H9 (cell line): Measurements from ENCODE around the gene PIK3C2A. TPM values are rescaled to one million over a fixed set of nuclear protein-coding genes. Genes with fewer than 3 reads are reported as not detected.

Source experiments
- DNase-seq: peaks from one replicate; pipeline ENCODE4 v3.0.0-alpha.2; 2017
- H2AFZ ChIP-seq: one replicate; pipeline ENCODE4 v1.6.1; 2013; ENCODE audit warnings: mild to moderate bottlenecking, low read length, control low read depth, moderate library complexity
- H2AK5ac ChIP-seq: 2 replicates; pipeline ENCODE4 v1.6.1; 2013; ENCODE audit warnings: low read length, control low read depth, mixed read lengths; ENCODE audit not compliant: insufficient read length
- H2BK120ac ChIP-seq: one replicate; pipeline ENCODE4 v1.6.1; 2013; ENCODE audit warnings: low read depth, mild to moderate bottlenecking, low read length, control low read depth, inconsistent platforms; ENCODE audit not compliant: poor library complexity, severe bottlenecking
- H2BK12ac ChIP-seq: 2 replicates; pipeline ENCODE4 v1.6.1; 2013; ENCODE audit warnings: low read length, control low read depth, mixed read lengths, low read depth; ENCODE audit not compliant: insufficient read length
- H2BK15ac ChIP-seq: 2 replicates; pipeline ENCODE4 v1.6.1; 2013; ENCODE audit warnings: low read depth, low read length, control low read depth
- H2BK20ac ChIP-seq: one replicate; pipeline ENCODE4 v1.6.1; 2013; ENCODE audit warnings: low read depth, mild to moderate bottlenecking, low read length, control low read depth, inconsistent platforms; ENCODE audit not compliant: poor library complexity, severe bottlenecking
- H2BK5ac ChIP-seq: 2 replicates; pipeline ENCODE4 v1.6.1; 2013; ENCODE audit warnings: low read length, control low read depth, mixed read lengths; ENCODE audit not compliant: insufficient read length
- H3K14ac ChIP-seq: 2 replicates; pipeline ENCODE4 v1.6.1; 2013; ENCODE audit warnings: low read length, control low read depth; ENCODE audit not compliant: insufficient read depth
- H3K18ac ChIP-seq: 2 replicates; pipeline ENCODE4 v1.6.1; 2013; ENCODE audit warnings: low read depth, mild to moderate bottlenecking, mixed read lengths, low read length, control low read depth; ENCODE audit not compliant: insufficient read length
- H3K23ac ChIP-seq: 2 replicates; pipeline ENCODE4 v1.6.1; 2013; ENCODE audit warnings: low read length, control low read depth, mixed read lengths, low read depth; ENCODE audit not compliant: insufficient read length
- H3K23me2 ChIP-seq: 2 replicates; pipeline ENCODE4 v1.6.1; 2013; ENCODE audit warnings: low read depth, mild to moderate bottlenecking, mixed read lengths, low read length, control low read depth; ENCODE audit not compliant: insufficient read length, poor library complexity, severe bottlenecking
- H3K27ac ChIP-seq: 2 replicates; pipeline ENCODE4 v1.5.1; 2013; ENCODE audit warnings: low read length, control low read depth, mixed read lengths, low read depth; ENCODE audit not compliant: insufficient read length
- H3K27me3 ChIP-seq: 2 replicates; pipeline ENCODE4 v1.6.1; 2013; ENCODE audit warnings: low read length, control low read depth, inconsistent platforms; ENCODE audit not compliant: insufficient read depth
- H3K4ac ChIP-seq: 2 replicates; pipeline ENCODE4 v1.6.1; 2013; ENCODE audit warnings: low read depth, mild to moderate bottlenecking, control low read depth, inconsistent platforms, low read length, moderate library complexity
- H3K4me1 ChIP-seq: 2 replicates; pipeline ENCODE4 v1.6.1; 2013; ENCODE audit warnings: low read length, control low read depth, inconsistent platforms; ENCODE audit not compliant: insufficient read depth
- H3K4me2 ChIP-seq: 2 replicates; pipeline ENCODE4 v1.6.1; 2013; ENCODE audit warnings: low read length, control low read depth, mixed read lengths; ENCODE audit not compliant: insufficient read length, insufficient read depth
- H3K56ac ChIP-seq: 2 replicates; pipeline ENCODE4 v1.6.1; 2013; ENCODE audit warnings: low read depth, mild to moderate bottlenecking, mixed read lengths, low read length, control low read depth; ENCODE audit not compliant: insufficient read length
- H3K79me1 ChIP-seq: 2 replicates; pipeline ENCODE4 v1.6.1; 2013; ENCODE audit warnings: low read depth, mild to moderate bottlenecking, moderate library complexity, low read length, control low read depth, inconsistent platforms; ENCODE audit not compliant: insufficient read depth, poor library complexity, severe bottlenecking
- H3K79me2 ChIP-seq: 2 replicates; pipeline ENCODE4 v1.6.1; 2013; ENCODE audit warnings: low read length, control low read depth, inconsistent platforms; ENCODE audit not compliant: insufficient read depth
- H3K9ac ChIP-seq: 2 replicates; pipeline ENCODE4 v1.6.1; 2013; ENCODE audit warnings: low read length, control low read depth, mixed read lengths; ENCODE audit not compliant: insufficient read length; ENCODE audit errors: extremely low read depth
- H3K9me3 ChIP-seq: one replicate; pipeline ENCODE4 v1.6.1; 2013; ENCODE audit warnings: low read depth, low read length, inconsistent platforms; ENCODE audit not compliant: control insufficient read depth
- H3T11ph ChIP-seq: one replicate; pipeline ENCODE4 v1.6.1; 2013; ENCODE audit warnings: mild to moderate bottlenecking, low read length, control low read depth, inconsistent platforms
- H4K20me1 ChIP-seq: one replicate; pipeline ENCODE4 v1.6.1; 2013; ENCODE audit not compliant: control insufficient read depth, insufficient read length, insufficient read depth
- H4K5ac ChIP-seq: 2 replicates; pipeline ENCODE4 v1.6.1; 2013; ENCODE audit warnings: low read depth, mild to moderate bottlenecking, mixed read lengths, low read length, control low read depth; ENCODE audit not compliant: insufficient read length
- H4K8ac ChIP-seq: replicated peaks from 2 replicates; pipeline ENCODE4 v1.6.1; 2013; ENCODE audit warnings: low read length, control low read depth, mixed read lengths, low read depth; ENCODE audit not compliant: insufficient read length
- H4K91ac ChIP-seq: 2 replicates; pipeline ENCODE4 v1.6.1; 2013; ENCODE audit warnings: low read depth, mild to moderate bottlenecking, moderate library complexity, mixed read lengths, low read length, control low read depth; ENCODE audit not compliant: insufficient read length
- H3K27ac Mint-ChIP-seq, 3 experiments: 2 replicates in 2 of 3; 3 replicates in 1 of 3; pipeline ENCODE4 v1.8.0; 2020 to 2021; ENCODE audit warnings: mixed read lengths in 3 of 3, mild to moderate bottlenecking in 1 of 3, moderate library complexity in 1 of 3
- H3K27me3 Mint-ChIP-seq: 2 replicates; pipeline ENCODE4 v1.8.0; 2021; ENCODE audit warnings: low read depth, mild to moderate bottlenecking, moderate library complexity, mixed read lengths
- H3K36me3 Mint-ChIP-seq, 3 experiments: 2 replicates in 2 of 3; 3 replicates in 1 of 3; pipeline ENCODE4 v1.8.0; 2020 to 2021; ENCODE audit warnings: low read depth in 3 of 3, mixed read lengths in 3 of 3; ENCODE audit not compliant: insufficient read depth in 1 of 3
- H3K4me1 Mint-ChIP-seq, 2 experiments: 2 replicates each; pipeline ENCODE4 v1.8.0; 2020; ENCODE audit warnings: mixed read lengths in 2 of 2
- H3K4me3 Mint-ChIP-seq, 2 experiments: 2 replicates in 1 of 2; 3 replicates in 1 of 2; pipeline ENCODE4 v1.8.0; 2020 to 2021; ENCODE audit warnings: mild to moderate bottlenecking in 2 of 2, mixed read lengths in 2 of 2, moderate library complexity in 1 of 2
- H3K9me3 Mint-ChIP-seq, 2 experiments: 2 replicates in 1 of 2; 3 replicates in 1 of 2; pipeline ENCODE4 v1.8.0; 2020; ENCODE audit warnings: mild to moderate bottlenecking in 2 of 2, mixed read lengths in 2 of 2, moderate library complexity in 1 of 2
- WGBS: extraction: QIAGEN DNeasy Blood & Tissue Kit; methylation state at CpG from one replicate; pipeline ENCODE4 v1.1.7; 2013; ENCODE audit warnings: missing lambda C conversion rate, low lambda C conversion rate, mixed read lengths; ENCODE audit not compliant: insufficient read length; ENCODE audit errors: extremely low coverage; 5-methylcytosine and 5-hydroxymethylcytosine counted together
- total RNA-seq: library from RNA; stranded (reverse); gene quantifications from 2 replicates; pipeline ENCODE4 v1.2.1, GENCODE V29; 2021
- TF ChIP-seq, protein P1 (sequence below): fragments of 200-600 bp; sonication (generic); conservative IDR thresholded peaks from 3 replicates; pipeline ENCODE4 v1.8.0; 2021; ENCODE audit warnings: antibody characterized with exemption, mild to moderate bottlenecking

PIK3C2A gene
- total RNA-seq, 1 experiment from 2014 or later, result 82.6 TPM

DNA sequence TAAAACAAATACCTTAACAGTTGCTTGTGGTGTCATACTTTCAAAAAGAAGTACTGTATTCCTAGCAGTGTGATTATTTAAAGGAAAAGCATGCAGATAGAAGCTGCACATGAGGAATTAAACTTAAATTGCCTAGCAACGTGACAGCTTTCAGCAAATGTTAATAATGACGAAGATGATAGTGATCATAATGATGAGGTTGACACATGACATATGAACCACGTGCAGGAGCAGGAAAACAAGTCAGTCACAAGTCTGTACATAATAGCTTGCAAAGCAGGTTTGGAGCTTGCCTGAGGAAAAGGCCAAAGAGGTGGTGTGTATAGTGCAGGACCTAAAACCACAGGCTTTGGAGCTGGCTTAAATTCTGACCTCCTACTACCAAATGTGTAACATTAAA lies 30.6 kb upstream of the PIK3C2A start:
- Histone ChIP-seq H2BK20ac (no peak overlapping the region), H2AFZ (no peak overlapping the region), H3T11ph (no peak overlapping the region), H3K27me3 (no peaks in the 10 kb centered on the region), H2BK5ac (no peak overlapping the region), H3K79me1 (no peaks in the 10 kb centered on the region), H3K23me2 (no peaks in the 10 kb centered on the region), H4K8ac (no peak overlapping the region), H3K14ac (no peak overlapping the region), H3K4me1 (no peaks in the 10 kb centered on the region), H2BK15ac (no peak overlapping the region), H3K23ac (peak overlapping the region; percentile 83), H2BK120ac (no peak overlapping the region), H4K5ac (no peak overlapping the region), H3K9me3 (no peaks in the 10 kb centered on the region), H3K4ac (no peak overlapping the region), H3K27ac (no peak overlapping the region), H3K56ac (no peak overlapping the region), H2AK5ac (no peak overlapping the region), H4K91ac (no peak overlapping the region), H3K79me2 (no peaks in the 10 kb centered on the region), H2BK12ac (no peak overlapping the region), H3K9ac (no peak overlapping the region), H3K4me2 (no peak overlapping the region), H3K18ac (no peak overlapping the region), H4K20me1 (no peaks in the 10 kb centered on the region)
- no CpG with 5 or more reads among the region's 3 CpGs for WGBS
- Mint-ChIP-seq H3K36me3 (no peaks in the 10 kb centered on the region), H3K4me3 (no peak overlapping the region), H3K27ac (no peak overlapping the region), H3K4me1 (no peaks in the 10 kb centered on the region), H3K27me3 (peaks cover 3% of the 10 kb centered on the region; the same call in 1 of the 2 replicates), H3K9me3 (no peaks in the 10 kb centered on the region)
- no peak for DNase-seq
- TF ChIP-seq, protein P1, sequence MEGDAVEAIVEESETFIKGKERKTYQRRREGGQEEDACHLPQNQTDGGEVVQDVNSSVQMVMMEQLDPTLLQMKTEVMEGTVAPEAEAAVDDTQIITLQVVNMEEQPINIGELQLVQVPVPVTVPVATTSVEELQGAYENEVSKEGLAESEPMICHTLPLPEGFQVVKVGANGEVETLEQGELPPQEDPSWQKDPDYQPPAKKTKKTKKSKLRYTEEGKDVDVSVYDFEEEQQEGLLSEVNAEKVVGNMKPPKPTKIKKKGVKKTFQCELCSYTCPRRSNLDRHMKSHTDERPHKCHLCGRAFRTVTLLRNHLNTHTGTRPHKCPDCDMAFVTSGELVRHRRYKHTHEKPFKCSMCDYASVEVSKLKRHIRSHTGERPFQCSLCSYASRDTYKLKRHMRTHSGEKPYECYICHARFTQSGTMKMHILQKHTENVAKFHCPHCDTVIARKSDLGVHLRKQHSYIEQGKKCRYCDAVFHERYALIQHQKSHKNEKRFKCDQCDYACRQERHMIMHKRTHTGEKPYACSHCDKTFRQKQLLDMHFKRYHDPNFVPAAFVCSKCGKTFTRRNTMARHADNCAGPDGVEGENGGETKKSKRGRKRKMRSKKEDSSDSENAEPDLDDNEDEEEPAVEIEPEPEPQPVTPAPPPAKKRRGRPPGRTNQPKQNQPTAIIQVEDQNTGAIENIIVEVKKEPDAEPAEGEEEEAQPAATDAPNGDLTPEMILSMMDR, result no peak
